GM12878 (cell line): ENCODE measurements around the gene COL20A1. TPM values are rescaled to one million over a fixed set of nuclear protein-coding genes. Genes with fewer than 3 reads are reported as not detected.
A peak's percentile ranks its signal among the peaks of the same experiment; 100 is the strongest.

Experiments
- ATAC-seq: fragments of 200-7000 bp; cut with Tn5 transposase; 3 replicates; pipeline ENCODE4 v1.9.1; 2020; ENCODE audit warnings: mild to moderate bottlenecking, moderate library complexity
- BruUV-seq: library from RNA; stranded (reverse); fragments of 400-500 nt; replicated peaks from 2 replicates; lab custom pipeline; 2021; lab: Mats Ljungman, UMichigan
- CTCF ChIA-PET: fragments of 300-600 bp; sonication (Branson Sonifier 250); formaldehyde crosslinking; extraction: SDS; loops from one replicate; lab custom pipeline; 2021; ENCODE audit warnings: inconsistent platforms; lab: Yijun Ruan, JAX
- POLR2A ChIA-PET: fragments of 350-600 bp; formaldehyde crosslinking; extraction: SDS; loops from one replicate; lab custom pipeline; 2021; ENCODE audit warnings: inconsistent platforms; lab: Charles Lee
- RAD21 ChIA-PET: fragments of 300-600 bp; sonication (Branson Sonifier 250); formaldehyde crosslinking; loops from one replicate; lab custom pipeline; 2023; ENCODE audit warnings: antibody characterized with exemption; ENCODE audit not compliant: unreplicated experiment; lab: Charles Lee
- SMC1A ChIA-PET: fragments of 300-600 bp; sonication (Branson Sonifier 250); formaldehyde crosslinking; loops from one replicate; lab custom pipeline; 2023; ENCODE audit not compliant: unreplicated experiment, uncharacterized antibody; lab: Charles Lee
- DNase-seq: peaks from one replicate; pipeline ENCODE4 v3.0.0-alpha.2; 2011; ENCODE audit warnings: low read depth, low spot score
- FAIRE-seq: peaks from 3 replicates; lab custom pipeline; 2011; peaks lifted over from hg19 to GRCh38; lab: Jason Lieb, UNC
- H2AFZ ChIP-seq: 2 replicates; pipeline ENCODE4 v1.6.0; 2011; ENCODE audit warnings: low read depth, low read length, control low read depth; ENCODE audit not compliant: control insufficient read depth
- H3K27ac ChIP-seq: 2 replicates; pipeline ENCODE4 v1.5.1; 2011; ENCODE audit warnings: control low read depth; ENCODE audit not compliant: control insufficient read depth, insufficient read depth
- H3K27me3 ChIP-seq, 2 experiments: replicated peaks in 1 of 2; 2 replicates each; pipeline versions ENCODE4 v1.6.0 to v1.6.1; 2011; ENCODE audit warnings: low read length in 1 of 2; ENCODE audit not compliant: control insufficient read depth in 2 of 2, insufficient read depth in 2 of 2
- H3K36me3 ChIP-seq, 2 experiments: 2 replicates each; pipeline ENCODE4 v1.5.1; 2011; ENCODE audit warnings: low read length in 1 of 2; ENCODE audit not compliant: control insufficient read depth in 2 of 2, insufficient read depth in 2 of 2
- H3K4me1 ChIP-seq: 2 replicates; pipeline ENCODE4 v1.6.1; 2011; ENCODE audit warnings: mild to moderate bottlenecking, low read length, moderate library complexity, mixed read lengths; ENCODE audit not compliant: control insufficient read depth, insufficient read depth
- H3K4me2 ChIP-seq: 2 replicates; pipeline ENCODE4 v1.6.0; 2011; ENCODE audit warnings: control low read depth; ENCODE audit not compliant: control insufficient read depth, insufficient read depth
- H3K4me3 ChIP-seq: fragments of 200-600 bp; sonication (generic); 2 replicates; pipeline ENCODE4 v1.5.1; 2016
- H3K79me2 ChIP-seq: 2 replicates; pipeline ENCODE4 v1.6.0; 2011; ENCODE audit warnings: low read length; ENCODE audit not compliant: control insufficient read depth, insufficient read depth
- H3K9ac ChIP-seq: 2 replicates; pipeline ENCODE4 v1.8.0; 2011; ENCODE audit warnings: low read length, control low read depth, mixed read lengths; ENCODE audit not compliant: control insufficient read depth, insufficient read depth
- H3K9me3 ChIP-seq: replicated peaks from 3 replicates; pipeline ENCODE4 v1.5.1; 2011; ENCODE audit warnings: mild to moderate bottlenecking, low read length; ENCODE audit not compliant: control insufficient read depth, insufficient read depth
- H4K20me1 ChIP-seq: 2 replicates; pipeline ENCODE4 v1.6.0; 2011; ENCODE audit not compliant: control insufficient read depth, insufficient read depth
- BCL11A ChIP-seq: IDR thresholded peaks from 2 replicates; pipeline ENCODE4 v1.6.1; 2011; ENCODE audit warnings: low read depth, low read length
- CHD1 ChIP-seq: IDR thresholded peaks from 2 replicates; pipeline ENCODE4 v1.6.1; 2012; ENCODE audit warnings: low read depth, low read length, improper control_type of control experiment
- KDM1A ChIP-seq: fragments of 200-600 bp; sonication (generic); IDR thresholded peaks from 2 replicates; pipeline ENCODE4 v1.6.1; 2016; ENCODE audit warnings: borderline replicate concordance
- SIN3A ChIP-seq: IDR thresholded peaks from 2 replicates; pipeline ENCODE4 v1.6.1; 2012; ENCODE audit warnings: low read depth, low read length, improper control_type of control experiment
- SMC3 ChIP-seq: IDR thresholded peaks from 2 replicates; pipeline ENCODE4 v1.6.1; 2011; ENCODE audit warnings: low read length, improper control_type of control experiment, borderline replicate concordance
- SP1 ChIP-seq: IDR thresholded peaks from one replicate; pipeline ENCODE4 v1.6.1; 2011; ENCODE audit warnings: low read depth, low read length
- STAT1 ChIP-seq: fragments of 450-650 bp; conservative IDR thresholded peaks from 2 replicates; pipeline ENCODE4 v1.6.1; 2014; ENCODE audit warnings: antibody characterized with exemption, mild to moderate bottlenecking
- YY1 ChIP-seq: IDR thresholded peaks from 2 replicates; pipeline ENCODE4 v1.6.1; 2011; ENCODE audit warnings: low read depth, mild to moderate bottlenecking, low read length
- WGBS: methylation state at CpG from one replicate; pipeline ENCODE4 v1.1.6; 2016; ENCODE audit warnings: low lambda C conversion rate; ENCODE audit not compliant: insufficient replicate concordance, insufficient coverage; ENCODE audit errors: missing lambda C conversion rate; 5-methylcytosine and 5-hydroxymethylcytosine counted together
- in situ Hi-C: fragments of 300-500 bp; cut with MboI; formaldehyde crosslinking; loops from 9 replicates; pipeline ENCODE4 v1.14.3; 2018; ENCODE audit warnings: mixed read lengths
- intact Hi-C: fragments of 100-400 bp; cut with micrococcal nuclease; formaldehyde crosslinking; loops from one replicate; pipeline ENCODE4 v1.14.2; 2022; ENCODE audit not compliant: unreplicated experiment
- polyA plus RNA-seq, 11 experiments: library from polyadenylated mRNA; depleted of rRNA in 4 of 11; unstranded in 6 of 11; stranded (reverse) in 5 of 11; fragments of >200 nt; fragmentation: Nextera tagmentation in 4 of 11; fragmentation: Illumina TruSeq in 1 of 11; extraction: Ambion mirVana in 4 of 11; extraction: Trizol in 1 of 11; gene quantifications; 1 replicate in 1 of 11; 2 replicates in 10 of 11; pipeline versions ENCODE4 v1.2.1 to v1.2.3, GENCODE V29; 2011 to 2016; ENCODE audit warnings: inconsistent platforms in 2 of 11, missing spikeins in 2 of 11, low read depth in 1 of 11
- total RNA-seq, 4 experiments: library from RNA; depleted of rRNA in 3 of 4; stranded (reverse); fragments of >200 nt in 3 of 4; fragmentation: Illumina TruSeq in 1 of 4; extraction: Trizol in 1 of 4; gene quantifications; 2 replicates each; pipeline versions ENCODE4 v1.2.1 to v1.2.3, GENCODE V29; 2013 to 2021
- TF ChIP-seq, protein P1 (sequence below): IDR thresholded peaks from 2 replicates; pipeline ENCODE4 v1.6.1; 2012; ENCODE audit warnings: mild to moderate bottlenecking, low read depth, low read length
- TF ChIP-seq, protein P2 (sequence below): IDR thresholded peaks from 2 replicates; pipeline ENCODE4 v1.6.1; 2011; ENCODE audit warnings: borderline replicate concordance, low read depth, mild to moderate bottlenecking, moderate library complexity, mixed read lengths, low read length; ENCODE audit not compliant: insufficient read depth; ENCODE audit errors: extremely low read length
- TF ChIP-seq, protein P3 (sequence below): fragments of 450-650 bp; IDR thresholded peaks from 2 replicates; pipeline ENCODE4 v1.6.1; 2017; ENCODE audit warnings: antibody characterized with exemption, mild to moderate bottlenecking, moderate library complexity

Gene COL20A1
- total and polyA plus RNA-seq, 10 of the 15 experiments (the other 5 are each of a cell fraction or from before 2014, with no cell fraction given): not detected

DNA sequence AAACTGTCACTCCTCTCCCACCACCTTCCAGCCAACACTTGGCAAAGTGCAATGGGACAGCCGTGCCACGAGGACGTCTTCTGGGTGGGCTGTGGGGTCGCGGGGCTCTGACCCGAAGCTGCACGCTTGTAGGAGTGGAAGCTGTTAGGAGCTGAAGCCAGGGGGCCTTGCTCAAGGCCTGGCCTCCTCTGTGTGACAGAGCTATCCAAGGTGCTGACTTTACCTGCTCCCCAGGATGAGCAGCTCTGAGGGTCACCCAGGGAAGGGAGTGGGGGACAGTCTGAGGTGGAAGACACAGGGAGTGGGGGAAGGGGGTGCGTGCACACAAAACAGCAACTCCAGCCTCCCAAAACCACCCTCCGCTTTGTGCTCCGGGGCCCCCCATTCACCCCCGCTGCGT is 85.6 kb downstream of the COL20A1 start:
- TF ChIP-seq SIN3A (no peak), SMC3 (no peak)
- TF ChIP-seq, protein P1, sequence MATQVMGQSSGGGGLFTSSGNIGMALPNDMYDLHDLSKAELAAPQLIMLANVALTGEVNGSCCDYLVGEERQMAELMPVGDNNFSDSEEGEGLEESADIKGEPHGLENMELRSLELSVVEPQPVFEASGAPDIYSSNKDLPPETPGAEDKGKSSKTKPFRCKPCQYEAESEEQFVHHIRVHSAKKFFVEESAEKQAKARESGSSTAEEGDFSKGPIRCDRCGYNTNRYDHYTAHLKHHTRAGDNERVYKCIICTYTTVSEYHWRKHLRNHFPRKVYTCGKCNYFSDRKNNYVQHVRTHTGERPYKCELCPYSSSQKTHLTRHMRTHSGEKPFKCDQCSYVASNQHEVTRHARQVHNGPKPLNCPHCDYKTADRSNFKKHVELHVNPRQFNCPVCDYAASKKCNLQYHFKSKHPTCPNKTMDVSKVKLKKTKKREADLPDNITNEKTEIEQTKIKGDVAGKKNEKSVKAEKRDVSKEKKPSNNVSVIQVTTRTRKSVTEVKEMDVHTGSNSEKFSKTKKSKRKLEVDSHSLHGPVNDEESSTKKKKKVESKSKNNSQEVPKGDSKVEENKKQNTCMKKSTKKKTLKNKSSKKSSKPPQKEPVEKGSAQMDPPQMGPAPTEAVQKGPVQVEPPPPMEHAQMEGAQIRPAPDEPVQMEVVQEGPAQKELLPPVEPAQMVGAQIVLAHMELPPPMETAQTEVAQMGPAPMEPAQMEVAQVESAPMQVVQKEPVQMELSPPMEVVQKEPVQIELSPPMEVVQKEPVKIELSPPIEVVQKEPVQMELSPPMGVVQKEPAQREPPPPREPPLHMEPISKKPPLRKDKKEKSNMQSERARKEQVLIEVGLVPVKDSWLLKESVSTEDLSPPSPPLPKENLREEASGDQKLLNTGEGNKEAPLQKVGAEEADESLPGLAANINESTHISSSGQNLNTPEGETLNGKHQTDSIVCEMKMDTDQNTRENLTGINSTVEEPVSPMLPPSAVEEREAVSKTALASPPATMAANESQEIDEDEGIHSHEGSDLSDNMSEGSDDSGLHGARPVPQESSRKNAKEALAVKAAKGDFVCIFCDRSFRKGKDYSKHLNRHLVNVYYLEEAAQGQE: peak; percentile 68; the same call in 1 of the 2 replicates
- FAIRE-seq: no peak
- ChIA-PET SMC1A (no interaction called here), RAD21 (no interaction called here), POLR2A (no interaction called here), CTCF (interaction anchor here (3.3 kb wide), 1 partner anchor 155 kb away, joined by 15 read pairs; no protein-coding TSS in a partner anchor)
- H2AFZ ChIP-seq: no peak overlapping the region
- H3K9me3 ChIP-seq: no peaks in the 10 kb centered on the region; the same call in 2 of the 3 replicates
- BruUV-seq: no TSS peak
- no peak for ATAC-seq
- no peak overlapping the region for H3K4me3 ChIP-seq
- DNase-seq: no peak
- H3K4me1 ChIP-seq: no peaks in the 10 kb centered on the region
- H3K27ac ChIP-seq: no peak overlapping the region
- H3K79me2 ChIP-seq: no peaks in the 10 kb centered on the region
- H3K4me2 ChIP-seq: no peak overlapping the region
- no peak overlapping the region for H3K9ac ChIP-seq
- intact Hi-C loops (no loop called here), in situ Hi-C loops (no loop called here)
- no peaks in the 10 kb centered on the region for H3K36me3 ChIP-seq
- no peaks in the 10 kb centered on the region; a peak in 1 of 4 replicates for H3K27me3 ChIP-seq
- no peaks in the 10 kb centered on the region for H4K20me1 ChIP-seq
- WGBS: 48% methylated on average over 12 of the region's 12 CpGs

DNA sequence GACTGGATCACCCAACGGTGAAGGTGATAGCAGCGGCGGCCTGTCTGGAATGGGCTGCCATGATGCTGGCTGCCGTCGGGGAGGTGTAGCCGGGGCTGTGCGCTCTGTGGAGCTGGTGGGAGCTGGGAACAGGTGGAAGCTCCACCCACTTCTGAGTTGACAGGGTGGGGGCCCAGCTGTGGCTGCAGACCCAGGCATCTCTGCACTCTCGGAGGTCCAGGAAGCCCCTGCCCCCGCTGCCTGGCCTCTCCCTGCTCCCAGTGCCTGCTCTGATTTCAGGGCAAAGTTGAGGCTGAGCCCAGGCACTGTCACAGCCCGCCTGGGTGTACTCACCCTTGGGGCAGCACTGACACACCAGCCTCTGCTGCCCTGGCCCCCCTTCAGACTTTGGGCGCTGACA is 86.3 kb downstream of the COL20A1 start:
- BruUV-seq: no TSS peak
- no peak for DNase-seq
- POLR2A ChIA-PET: no interaction called here
- 63% methylated on average over 11 of the region's 11 CpGs for WGBS
- Histone ChIP-seq H3K27ac (no peak overlapping the region), H3K4me2 (no peak overlapping the region), H2AFZ (no peak overlapping the region), H4K20me1 (no peaks in the 10 kb centered on the region), H3K4me3 (no peak overlapping the region), H3K9ac (no peak overlapping the region), H3K4me1 (no peaks in the 10 kb centered on the region), H3K36me3 (no peaks in the 10 kb centered on the region), H3K79me2 (no peaks in the 10 kb centered on the region), H3K9me3 (no peaks in the 10 kb centered on the region; the same call in 2 of the 3 replicates), H3K27me3 (no peaks in the 10 kb centered on the region)
- no peak for ATAC-seq
- SMC1A ChIA-PET: no interaction called here
- RAD21 ChIA-PET: no interaction called here
- CTCF ChIA-PET: interaction anchor here (3.3 kb wide), 1 partner anchor 156 kb away, joined by 15 read pairs; no protein-coding TSS in a partner anchor
- intact Hi-C loops (no loop called here), in situ Hi-C loops (no loop called here)
- FAIRE-seq: no peak
- TF ChIP-seq CHD1: no peak
- no peak for TF ChIP-seq KDM1A
- TF ChIP-seq, protein P2, sequence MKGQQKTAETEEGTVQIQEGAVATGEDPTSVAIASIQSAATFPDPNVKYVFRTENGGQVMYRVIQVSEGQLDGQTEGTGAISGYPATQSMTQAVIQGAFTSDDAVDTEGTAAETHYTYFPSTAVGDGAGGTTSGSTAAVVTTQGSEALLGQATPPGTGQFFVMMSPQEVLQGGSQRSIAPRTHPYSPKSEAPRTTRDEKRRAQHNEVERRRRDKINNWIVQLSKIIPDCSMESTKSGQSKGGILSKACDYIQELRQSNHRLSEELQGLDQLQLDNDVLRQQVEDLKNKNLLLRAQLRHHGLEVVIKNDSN: no peak
- TF ChIP-seq STAT1: no peak
- no peak for TF ChIP-seq BCL11A
- no peak for TF ChIP-seq SP1
- TF ChIP-seq, protein P3, sequence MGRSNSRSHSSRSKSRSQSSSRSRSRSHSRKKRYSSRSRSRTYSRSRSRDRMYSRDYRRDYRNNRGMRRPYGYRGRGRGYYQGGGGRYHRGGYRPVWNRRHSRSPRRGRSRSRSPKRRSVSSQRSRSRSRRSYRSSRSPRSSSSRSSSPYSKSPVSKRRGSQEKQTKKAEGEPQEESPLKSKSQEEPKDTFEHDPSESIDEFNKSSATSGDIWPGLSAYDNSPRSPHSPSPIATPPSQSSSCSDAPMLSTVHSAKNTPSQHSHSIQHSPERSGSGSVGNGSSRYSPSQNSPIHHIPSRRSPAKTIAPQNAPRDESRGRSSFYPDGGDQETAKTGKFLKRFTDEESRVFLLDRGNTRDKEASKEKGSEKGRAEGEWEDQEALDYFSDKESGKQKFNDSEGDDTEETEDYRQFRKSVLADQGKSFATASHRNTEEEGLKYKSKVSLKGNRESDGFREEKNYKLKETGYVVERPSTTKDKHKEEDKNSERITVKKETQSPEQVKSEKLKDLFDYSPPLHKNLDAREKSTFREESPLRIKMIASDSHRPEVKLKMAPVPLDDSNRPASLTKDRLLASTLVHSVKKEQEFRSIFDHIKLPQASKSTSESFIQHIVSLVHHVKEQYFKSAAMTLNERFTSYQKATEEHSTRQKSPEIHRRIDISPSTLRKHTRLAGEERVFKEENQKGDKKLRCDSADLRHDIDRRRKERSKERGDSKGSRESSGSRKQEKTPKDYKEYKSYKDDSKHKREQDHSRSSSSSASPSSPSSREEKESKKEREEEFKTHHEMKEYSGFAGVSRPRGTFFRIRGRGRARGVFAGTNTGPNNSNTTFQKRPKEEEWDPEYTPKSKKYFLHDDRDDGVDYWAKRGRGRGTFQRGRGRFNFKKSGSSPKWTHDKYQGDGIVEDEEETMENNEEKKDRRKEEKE: no peak
- no peak for TF ChIP-seq YY1
